ENCODE measurements around the gene LRRC7.
"Not testable (repeated sequence)": the region's sequence is repeated elsewhere in the genome, so short reads cannot be mapped to it uniquely, and the experiment has no call there.

- TF ChIP-seq SAP30 (IDR thresholded peaks at IDR 0.05; ENCODE audit: insufficient read depth, insufficient replicate concordance, low read length); BRCA1 (IDR thresholded peaks at IDR 0.05; ENCODE audit: low read depth, low read length): not testable (repeated sequence)
Observed at GRCh38 chr1:70045581-70045980, 477.9 kb downstream of the LRRC7 start.
